22Rv1 (cell line): ENCODE data around the gene WDR90.

ENCODE experiments used
- ZFX ChIP-seq: fragments of 450-650 bp; IDR thresholded peaks from 2 replicates; pipeline ENCODE4 v1.6.1; 2017; ENCODE audit warnings: antibody characterized with exemption, borderline replicate concordance
- TF ChIP-seq, protein P1 (sequence below): fragments of 450-650 bp; IDR thresholded peaks from 2 replicates; pipeline ENCODE4 v1.5.1; 2017; ENCODE audit warnings: mild to moderate bottlenecking

DNA sequence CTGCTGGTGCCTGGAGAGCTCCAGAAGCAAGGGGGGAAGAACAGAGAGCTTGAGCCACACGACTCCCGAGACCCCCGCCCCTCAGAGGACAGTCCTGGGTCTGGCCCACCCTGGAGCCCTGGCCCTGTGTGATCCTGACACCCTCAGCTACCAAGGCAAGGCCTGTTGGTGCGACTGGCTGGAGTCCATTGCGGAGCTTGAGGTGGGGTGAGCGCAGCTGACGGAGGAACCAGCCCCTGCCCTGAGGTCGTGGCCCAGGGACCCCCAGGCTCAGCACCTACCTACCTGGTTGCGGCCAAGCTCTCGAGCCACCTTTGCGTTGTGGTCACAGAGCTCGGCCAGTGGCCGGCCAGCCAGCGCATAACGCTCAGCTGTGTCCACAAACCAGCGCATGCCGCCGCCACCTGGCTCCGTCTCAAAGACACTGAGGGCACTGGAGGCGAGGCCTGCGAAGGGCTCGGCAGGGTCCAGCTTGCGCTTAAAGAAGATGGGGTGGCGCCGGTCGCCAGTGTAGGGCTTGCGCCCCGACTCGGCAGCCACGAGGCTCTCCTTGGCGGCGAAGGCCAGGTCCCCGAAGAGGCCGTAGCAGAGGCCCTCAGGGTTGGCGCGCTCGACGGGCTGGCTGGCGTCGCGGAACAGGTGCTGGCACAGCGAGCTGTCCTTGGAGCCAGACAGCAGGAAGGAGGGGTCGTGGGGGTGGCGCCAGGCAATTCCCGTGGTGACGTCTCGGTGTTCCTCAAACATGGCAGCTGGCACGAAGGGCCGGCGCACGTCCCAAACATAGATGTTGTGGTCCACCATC is 37.5 kb downstream of the WDR90 start:
- TF ChIP-seq, protein P1, sequence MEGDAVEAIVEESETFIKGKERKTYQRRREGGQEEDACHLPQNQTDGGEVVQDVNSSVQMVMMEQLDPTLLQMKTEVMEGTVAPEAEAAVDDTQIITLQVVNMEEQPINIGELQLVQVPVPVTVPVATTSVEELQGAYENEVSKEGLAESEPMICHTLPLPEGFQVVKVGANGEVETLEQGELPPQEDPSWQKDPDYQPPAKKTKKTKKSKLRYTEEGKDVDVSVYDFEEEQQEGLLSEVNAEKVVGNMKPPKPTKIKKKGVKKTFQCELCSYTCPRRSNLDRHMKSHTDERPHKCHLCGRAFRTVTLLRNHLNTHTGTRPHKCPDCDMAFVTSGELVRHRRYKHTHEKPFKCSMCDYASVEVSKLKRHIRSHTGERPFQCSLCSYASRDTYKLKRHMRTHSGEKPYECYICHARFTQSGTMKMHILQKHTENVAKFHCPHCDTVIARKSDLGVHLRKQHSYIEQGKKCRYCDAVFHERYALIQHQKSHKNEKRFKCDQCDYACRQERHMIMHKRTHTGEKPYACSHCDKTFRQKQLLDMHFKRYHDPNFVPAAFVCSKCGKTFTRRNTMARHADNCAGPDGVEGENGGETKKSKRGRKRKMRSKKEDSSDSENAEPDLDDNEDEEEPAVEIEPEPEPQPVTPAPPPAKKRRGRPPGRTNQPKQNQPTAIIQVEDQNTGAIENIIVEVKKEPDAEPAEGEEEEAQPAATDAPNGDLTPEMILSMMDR, result no peak
- TF ChIP-seq ZFX, result no peak
